ENCODE data around the gene TUB.

The TUB gene

GRCh38 chr11:8107642-8108041 lies 26.6 kb downstream of the TUB start:
- no peak for TF ChIP-seq EZH2phosphoT487 (IDR thresholded peaks at IDR 0.05; ENCODE audit: low read length)
- TF ChIP-seq EZH2 (optimal IDR thresholded peaks at IDR 0.05; ENCODE audit: low read depth, low read length): no peak
- TF ChIP-seq CTCF (IDR thresholded peaks at IDR 0.05; ENCODE audit: low read length): no peak
- no peak overlapping the region for H3K27ac ChIP-seq (ENCODE audit: low read length)
- H3K4me1 ChIP-seq (ENCODE audit: low read length): no peaks in the 10 kb centered on the region
- no peak overlapping the region for H3K4me2 ChIP-seq (ENCODE audit: low read depth, low read length)
- no peak overlapping the region for H3K4me3 ChIP-seq (ENCODE audit: low read length)
- no peaks in the 10 kb centered on the region for H3K36me3 ChIP-seq (replicated peaks; ENCODE audit: insufficient read depth, low read length)
- no peaks in the 10 kb centered on the region for H4K20me1 ChIP-seq (ENCODE audit: insufficient read depth, low read length)
- no peak for DNase-seq
- no peaks in the 10 kb centered on the region for H3K9me3 ChIP-seq (replicated peaks; ENCODE audit: insufficient read depth, low read length)
- no peaks in the 10 kb centered on the region for H3K9me2 ChIP-seq (replicated peaks; ENCODE audit: insufficient read depth, low read length)
- no peaks in the 10 kb centered on the region for H3F3A ChIP-seq (ENCODE audit: insufficient read depth, low read length)
- H3K27me3 ChIP-seq (replicated peaks; ENCODE audit: insufficient read depth, low read length): no peaks in the 10 kb centered on the region
- H2AFZ ChIP-seq (ENCODE audit: low read length): no peak overlapping the region
- H3K9ac ChIP-seq (ENCODE audit: low read length): no peak overlapping the region
- H3K79me2 ChIP-seq (ENCODE audit: low read length): no peaks in the 10 kb centered on the region

GRCh38 chr11:8108421-8108820 lies 27.4 kb downstream of the TUB start:
- H3K36me3 ChIP-seq (replicated peaks; ENCODE audit: insufficient read depth, low read length): no peaks in the 10 kb centered on the region
- no peaks in the 10 kb centered on the region for H3K27me3 ChIP-seq (replicated peaks; ENCODE audit: insufficient read depth, low read length)
- no peak overlapping the region for H3K4me3 ChIP-seq (ENCODE audit: low read length)
- H3K9ac ChIP-seq (ENCODE audit: low read length): no peak overlapping the region
- no peak overlapping the region for H2AFZ ChIP-seq (ENCODE audit: low read length)
- no peak for TF ChIP-seq CTCF (IDR thresholded peaks at IDR 0.05; ENCODE audit: low read length)
- no peak for TF ChIP-seq EZH2 (optimal IDR thresholded peaks at IDR 0.05; ENCODE audit: low read depth, low read length)
- TF ChIP-seq EZH2phosphoT487 (IDR thresholded peaks at IDR 0.05; ENCODE audit: low read length): no peak
- H3K4me1 ChIP-seq (ENCODE audit: low read length): no peaks in the 10 kb centered on the region
- H3F3A ChIP-seq (ENCODE audit: insufficient read depth, low read length): no peaks in the 10 kb centered on the region
- no peak overlapping the region for H3K4me2 ChIP-seq (ENCODE audit: low read depth, low read length)
- no peaks in the 10 kb centered on the region for H3K79me2 ChIP-seq (ENCODE audit: low read length)
- no peaks in the 10 kb centered on the region for H3K9me2 ChIP-seq (replicated peaks; ENCODE audit: insufficient read depth, low read length)
- no peaks in the 10 kb centered on the region for H3K9me3 ChIP-seq (replicated peaks; ENCODE audit: insufficient read depth, low read length)
- H3K27ac ChIP-seq (ENCODE audit: low read length): no peak overlapping the region
- H4K20me1 ChIP-seq (ENCODE audit: insufficient read depth, low read length): no peaks in the 10 kb centered on the region
- no peak for DNase-seq

- no peak overlapping the region for H3K9ac ChIP-seq (ENCODE audit: low read length)
- no peaks in the 10 kb centered on the region for H3K36me3 ChIP-seq (replicated peaks; ENCODE audit: insufficient read depth, low read length)
- H3K27ac ChIP-seq (ENCODE audit: low read length): no peak overlapping the region
- H3K4me2 ChIP-seq (ENCODE audit: low read depth, low read length): no peak overlapping the region
- no peaks in the 10 kb centered on the region for H3K79me2 ChIP-seq (ENCODE audit: low read length)
- no peak overlapping the region for H2AFZ ChIP-seq (ENCODE audit: low read length)
- no peak overlapping the region for H3K4me3 ChIP-seq (ENCODE audit: low read length)
- H3K27me3 ChIP-seq (replicated peaks; ENCODE audit: insufficient read depth, low read length): no peaks in the 10 kb centered on the region
- DNase-seq: no peak
- H3K9me3 ChIP-seq (replicated peaks; ENCODE audit: insufficient read depth, low read length): no peaks in the 10 kb centered on the region
- H3K4me1 ChIP-seq (ENCODE audit: low read length): no peaks in the 10 kb centered on the region
- no peaks in the 10 kb centered on the region for H3F3A ChIP-seq (ENCODE audit: insufficient read depth, low read length)
- H3K9me2 ChIP-seq (replicated peaks; ENCODE audit: insufficient read depth, low read length): no peaks in the 10 kb centered on the region
- no peak for TF ChIP-seq EZH2phosphoT487 (IDR thresholded peaks at IDR 0.05; ENCODE audit: low read length)
- no peak for TF ChIP-seq EZH2 (optimal IDR thresholded peaks at IDR 0.05; ENCODE audit: low read depth, low read length)
- TF ChIP-seq CTCF (IDR thresholded peaks at IDR 0.05; ENCODE audit: low read length): no peak
- no peaks in the 10 kb centered on the region for H4K20me1 ChIP-seq (ENCODE audit: insufficient read depth, low read length)
Measured at GRCh38 chr11:8109675-8110074, 28.7 kb downstream of the TUB start.

Data from MM.1S (cell line).